Measurements from ENCODE around the gene FAHD1.

GRCh38 chr16:1822801-1823200 is 4.2 kb upstream of the FAHD1 start:
- TF ChIP-seq GATA2 (IDR thresholded peaks at IDR 0.05; ENCODE audit: low read depth, low read length) (no peak), GATA3 (IDR thresholded peaks at IDR 0.05; ENCODE audit: low read depth, low read length) (no peak)
